NCI-H524 treated with DMSO at 0.1 percent for 48 hours (cell line): Measurements from ENCODE around the gene PRUNE2.

Experiments used
- DNase-seq: peaks from one replicate; lab custom pipeline; 2025; lab: John Stamatoyannopoulos, UW

PRUNE2 gene

DNA sequence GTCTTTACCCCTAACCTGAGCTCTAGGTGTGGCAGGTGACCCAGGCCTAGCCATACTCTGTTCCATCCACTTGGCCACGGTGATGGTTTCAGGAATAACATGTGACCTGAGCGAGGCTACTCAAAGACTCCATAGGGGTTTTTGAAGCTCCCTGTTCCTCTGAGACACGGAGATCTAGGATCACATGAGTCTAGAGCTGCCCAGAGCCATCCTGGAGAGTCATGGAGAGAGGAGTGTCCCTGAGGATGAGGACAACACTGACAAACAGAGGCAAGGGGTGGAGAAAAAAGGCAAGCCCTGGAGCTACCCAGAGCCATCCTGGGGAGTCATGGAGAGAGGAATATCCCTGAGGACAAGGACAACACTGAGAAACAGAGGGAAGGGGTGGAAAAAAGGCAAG lies 171.2 kb downstream of the PRUNE2 start:
- DNase-seq, result no peak

DNA sequence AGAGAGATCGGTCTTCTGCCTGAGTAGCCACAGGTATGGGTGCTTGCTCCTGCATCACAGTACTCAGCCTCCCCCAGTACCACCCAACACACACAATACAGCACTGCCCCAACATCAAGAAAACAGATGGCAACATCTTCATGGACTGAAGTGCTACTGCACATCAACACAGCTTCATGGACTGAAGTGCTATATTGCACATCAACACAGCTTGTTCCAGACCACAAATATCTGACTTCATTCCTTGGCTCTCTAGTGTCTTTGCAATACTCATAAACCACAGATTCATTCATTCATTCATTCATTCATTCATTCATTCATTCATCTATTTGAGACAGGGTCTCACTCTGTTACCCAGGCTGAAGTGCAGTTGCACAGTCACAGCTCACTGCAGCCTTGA lies 172.8 kb downstream of the PRUNE2 start:
- DNase-seq, result no peak

DNA sequence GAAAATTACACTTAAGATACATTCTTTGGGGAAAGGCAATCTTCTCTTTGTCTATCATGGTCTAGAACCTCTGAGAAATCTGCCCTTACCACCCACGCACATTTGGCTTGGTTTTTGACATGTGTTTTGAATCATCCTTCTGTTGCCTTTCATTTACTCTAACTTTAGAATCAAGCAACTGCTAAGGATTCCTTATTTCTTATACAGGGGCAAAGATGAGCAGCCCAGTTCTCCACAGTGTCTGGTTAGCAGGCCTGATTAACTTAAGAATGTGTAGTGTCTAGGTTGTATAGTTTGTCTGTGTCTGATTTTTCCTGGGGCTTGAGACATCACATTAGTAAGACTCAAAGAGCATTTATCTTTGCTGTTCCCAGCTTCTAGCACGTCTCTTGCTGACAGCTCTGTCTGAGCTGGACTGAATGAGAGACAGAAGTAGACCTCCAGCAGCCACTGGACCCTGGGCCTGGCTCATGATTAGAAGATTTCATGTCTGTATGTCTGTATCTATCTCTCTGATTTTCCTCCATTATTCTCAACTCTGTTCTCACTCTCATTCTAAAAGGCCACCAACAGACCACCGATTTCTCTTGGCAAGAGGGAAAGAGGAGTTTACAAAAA lies 173.5 kb downstream of the PRUNE2 start:
- no peak for DNase-seq

DNA sequence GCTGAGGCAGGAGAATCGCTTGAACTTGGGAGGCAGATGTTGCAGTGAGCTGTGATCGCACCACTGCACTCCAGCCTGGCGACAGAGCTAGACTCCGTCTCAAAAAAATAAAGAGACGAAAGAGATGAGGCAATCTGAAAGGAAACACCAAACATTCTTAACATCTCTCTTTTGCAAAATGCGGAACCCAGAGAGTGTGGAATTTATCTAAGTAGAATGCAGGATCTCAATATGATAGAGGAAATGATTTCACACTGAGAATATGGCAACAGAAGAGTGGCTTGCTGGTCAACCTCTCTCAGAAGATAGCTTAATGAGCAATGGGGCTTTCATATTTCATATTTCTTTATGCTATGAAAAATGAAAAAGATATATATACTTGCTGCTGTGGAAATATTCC lies 175.1 kb downstream of the PRUNE2 start:
- DNase-seq, result no peak

DNA sequence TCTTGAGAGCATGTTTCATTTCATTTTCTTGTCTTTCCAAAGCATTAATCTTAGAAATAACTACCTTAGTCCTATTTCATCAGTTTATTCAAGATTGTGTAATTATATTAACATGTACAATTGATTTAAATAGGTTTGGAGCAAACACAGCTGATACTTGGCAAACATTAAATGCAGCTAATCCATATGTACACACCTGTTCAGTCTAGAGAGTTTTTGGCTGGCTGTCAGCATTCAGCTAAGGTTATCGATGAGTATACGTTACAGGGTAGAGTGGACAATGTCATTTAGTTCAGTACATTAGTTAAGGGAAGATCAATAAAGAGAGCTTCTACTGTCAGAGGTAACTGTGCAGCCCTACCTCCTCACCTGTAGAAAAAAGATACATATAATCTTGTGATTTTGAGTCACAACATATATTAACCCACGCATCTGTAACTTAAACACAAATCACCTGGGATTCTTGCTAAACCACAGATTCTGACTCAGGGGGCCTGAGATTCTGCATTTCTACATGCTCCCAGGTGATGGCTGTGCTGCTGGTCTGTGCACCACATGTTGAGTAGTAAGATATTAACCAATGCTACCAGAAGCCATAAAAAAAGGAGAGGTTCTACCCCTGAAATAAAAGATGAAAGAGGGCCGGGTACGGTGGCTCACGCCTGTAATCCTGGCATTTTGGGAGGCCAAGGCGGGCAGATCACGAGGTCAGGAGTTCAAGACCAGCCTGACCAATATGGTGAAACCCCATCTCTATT lies 175.8 kb downstream of the PRUNE2 start:
- DNase-seq, result no peak

DNA sequence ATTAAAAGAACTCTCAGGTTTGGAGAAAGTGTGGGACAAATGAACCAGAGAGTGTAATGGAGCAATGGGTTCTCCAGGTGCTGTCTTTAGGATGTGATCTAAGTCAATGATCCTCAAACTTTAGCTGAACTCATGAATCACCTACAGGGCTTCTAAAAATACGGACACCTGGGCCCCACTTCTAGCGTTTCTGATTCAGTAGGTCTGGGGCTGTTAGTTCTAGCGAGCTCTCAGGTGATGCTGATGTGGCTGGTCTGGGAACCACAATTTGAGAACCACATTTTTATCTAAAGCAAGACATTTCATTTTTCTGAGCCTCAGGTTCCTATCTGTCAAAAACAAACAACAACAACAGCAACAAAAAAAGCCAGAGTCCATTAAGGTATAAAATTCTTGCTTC lies 176.8 kb downstream of the PRUNE2 start:
- no peak for DNase-seq

DNA sequence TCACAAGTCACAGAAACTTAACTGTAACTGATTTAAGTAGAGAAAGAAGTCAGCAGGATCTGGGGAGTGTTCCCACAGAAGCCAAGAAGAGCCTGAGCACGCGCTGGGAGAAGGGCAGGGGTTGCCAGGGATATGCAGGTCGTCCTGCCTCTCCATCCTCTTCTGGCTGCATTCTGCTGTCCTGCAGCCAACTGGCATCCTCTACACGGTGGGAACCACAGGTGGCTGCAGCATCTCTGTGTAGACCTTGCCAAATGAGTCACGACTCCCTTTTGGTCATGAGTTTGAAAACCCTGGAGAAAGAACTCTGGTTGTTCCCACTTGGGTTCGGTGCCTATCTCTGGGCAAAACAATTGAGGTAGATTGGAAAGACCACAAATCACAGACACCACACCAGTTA lies 180.0 kb downstream of the PRUNE2 start:
- no peak for DNase-seq

DNA sequence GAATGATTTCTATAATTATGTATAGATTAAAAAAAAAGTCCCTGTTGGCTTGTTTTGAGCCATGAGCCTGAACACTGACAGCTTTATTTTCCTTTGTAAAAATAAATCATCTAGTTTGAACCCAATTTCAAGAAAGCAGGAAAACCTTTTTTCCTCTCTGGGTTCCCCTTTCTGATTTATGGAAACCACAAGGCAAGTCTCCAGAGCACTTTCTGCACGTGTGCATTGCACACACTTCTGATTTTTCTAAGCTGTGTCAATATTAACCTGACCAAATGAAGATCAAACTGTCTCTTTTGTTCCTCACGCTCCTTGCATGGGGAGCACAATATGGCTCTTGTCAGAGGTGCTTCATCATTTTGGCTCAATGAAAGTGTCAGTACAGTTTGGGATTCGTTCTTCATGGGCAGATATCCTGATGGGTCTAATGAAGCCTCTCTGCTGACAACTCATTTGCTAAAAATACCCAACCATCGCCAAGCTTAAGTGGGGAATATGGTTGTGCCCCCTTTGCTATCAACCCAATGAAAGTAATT lies 180.8 kb downstream of the PRUNE2 start:
- DNase-seq, result no peak

DNA sequence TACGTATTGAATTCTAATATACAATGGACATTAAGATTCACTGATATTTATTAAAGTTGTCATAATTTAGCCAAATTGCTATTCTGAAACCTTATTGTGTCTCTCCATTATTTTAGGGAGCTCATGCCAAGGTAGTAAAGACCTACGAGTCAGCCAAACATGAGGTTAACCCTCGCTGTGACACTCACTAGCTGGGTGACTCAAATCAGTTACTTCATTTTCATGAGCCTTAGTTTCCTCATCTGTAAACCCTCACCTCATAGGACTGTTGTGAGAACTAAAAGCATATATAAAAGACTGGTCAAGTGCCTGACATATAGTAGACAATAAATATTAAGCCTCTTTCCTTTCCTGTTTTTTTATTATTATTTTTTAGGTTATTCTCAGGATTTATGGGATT lies 185.7 kb downstream of the PRUNE2 start:
- no peak for DNase-seq

DNA sequence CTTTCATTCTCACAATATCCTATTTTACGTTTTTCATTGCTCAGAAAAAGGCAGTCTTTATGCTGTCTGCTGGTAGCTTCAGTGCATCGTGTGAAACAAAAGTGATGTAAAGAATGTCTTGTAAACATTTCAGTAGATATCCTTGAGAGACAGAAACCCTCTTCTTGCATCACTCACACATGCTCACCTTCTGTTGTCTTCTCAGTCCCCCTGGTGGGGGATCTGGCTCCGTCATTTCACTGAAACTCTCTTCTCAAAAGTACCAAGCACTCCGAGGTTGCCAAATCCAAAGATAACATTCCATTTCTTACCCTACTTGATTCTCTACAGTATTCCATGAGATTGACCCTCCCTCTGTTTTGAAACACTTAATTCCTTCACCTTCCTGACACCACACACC lies 187.7 kb downstream of the PRUNE2 start:
- DNase-seq, result no peak

DNA sequence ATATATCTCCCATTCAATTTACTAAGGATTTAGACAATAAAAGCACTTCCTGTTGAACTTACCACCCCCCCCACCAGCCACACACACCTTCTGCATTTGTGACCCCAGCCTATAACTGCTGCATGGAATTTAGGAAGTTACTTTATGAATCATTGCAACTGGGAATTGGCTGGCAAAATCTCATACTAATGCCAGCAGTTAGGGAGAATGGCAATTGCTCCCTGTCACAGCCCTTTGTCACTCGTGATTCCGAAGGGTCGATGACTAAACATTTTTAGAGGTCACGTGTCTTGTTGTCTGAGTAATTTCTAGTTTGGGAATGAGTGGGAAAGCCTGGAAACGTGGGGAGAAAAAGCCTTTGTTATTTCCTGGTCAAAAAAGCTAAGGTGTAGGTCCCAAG lies 188.3 kb downstream of the PRUNE2 start:
- no peak for DNase-seq

DNA sequence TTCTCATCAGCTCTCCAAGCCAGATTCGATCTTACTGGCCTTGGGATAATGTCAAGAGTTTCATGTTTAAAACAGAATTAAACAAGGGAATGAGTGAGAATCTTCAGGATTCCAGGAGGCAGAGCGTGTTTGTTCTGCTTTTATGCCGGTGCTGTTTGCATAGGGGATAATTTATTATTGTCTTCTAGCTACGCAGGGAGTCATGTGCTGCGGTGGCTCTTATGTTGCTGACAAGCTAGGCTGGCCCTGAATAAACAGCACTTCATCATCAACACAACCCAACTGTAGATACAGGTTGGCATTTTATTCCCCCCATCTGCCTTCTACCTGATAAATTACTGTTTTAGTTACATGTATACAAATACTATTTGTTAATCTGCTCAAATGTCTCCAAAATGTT lies 188.7 kb downstream of the PRUNE2 start:
- DNase-seq, result no peak

DNA sequence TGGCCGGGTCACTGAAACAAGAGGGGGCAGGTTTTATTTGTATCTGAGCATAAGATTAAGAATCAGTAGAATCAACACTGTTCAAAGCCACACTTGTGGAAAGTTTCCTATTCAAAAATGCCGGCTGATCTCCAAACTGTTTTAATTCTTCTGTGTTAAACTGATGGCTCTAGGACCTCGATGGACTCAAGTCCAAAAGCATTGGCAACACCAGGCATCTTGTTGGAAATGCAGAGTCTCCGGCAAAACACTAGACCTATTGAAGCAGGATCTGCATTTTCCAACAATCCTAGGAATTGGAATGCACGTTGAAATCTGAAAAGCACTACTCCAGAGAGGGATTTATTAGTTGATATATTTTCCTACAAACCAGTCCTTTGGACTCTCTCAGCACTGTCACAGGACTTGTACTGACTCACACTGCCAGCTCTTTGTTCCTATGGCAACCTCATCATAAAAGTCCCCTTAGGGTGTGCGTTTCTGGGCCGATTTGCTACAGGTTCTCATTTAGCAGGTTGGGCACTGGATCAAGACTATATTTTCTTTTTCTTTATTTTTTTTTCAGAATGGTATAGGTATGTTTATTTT lies 189.7 kb downstream of the PRUNE2 start:
- DNase-seq, result no peak

DNA sequence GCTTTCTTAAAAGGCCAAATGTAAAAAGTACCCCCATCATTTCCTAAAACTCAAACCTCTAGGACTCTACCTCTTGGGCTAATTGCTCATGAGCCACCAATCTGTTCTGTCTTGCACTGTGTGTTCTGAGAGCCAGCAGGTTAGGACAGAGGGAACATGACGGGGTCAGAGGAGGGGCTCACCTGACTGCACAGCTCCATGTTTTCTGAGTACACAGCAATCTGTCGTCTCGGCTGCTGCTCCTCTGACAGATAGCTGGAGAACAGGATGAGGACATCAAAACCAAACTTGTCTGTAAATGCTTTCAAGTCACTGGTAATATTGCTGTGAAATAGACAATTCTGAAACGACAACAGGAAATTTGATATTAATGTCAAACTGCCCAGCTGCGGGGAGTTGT lies 192.5 kb downstream of the PRUNE2 start:
- no peak for DNase-seq

DNA sequence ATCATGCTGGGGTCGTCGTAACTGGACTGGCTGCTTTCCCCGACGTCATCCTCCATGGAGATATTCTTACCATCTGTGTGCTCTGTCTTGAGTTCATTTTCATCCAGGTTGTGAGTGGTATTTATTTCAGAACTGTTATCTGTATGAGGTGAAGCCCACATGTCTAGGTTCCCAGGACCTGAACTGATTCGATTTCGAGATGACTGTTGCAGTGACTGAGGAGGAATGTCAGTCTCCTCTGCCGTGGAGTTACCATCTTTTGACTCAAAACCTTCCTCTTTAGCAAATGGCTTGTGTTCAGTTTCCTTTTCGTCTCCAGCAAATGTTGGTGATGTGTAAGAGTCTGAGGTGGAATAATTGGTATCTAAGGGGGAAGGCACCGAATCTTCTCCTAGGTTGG lies 196.9 kb downstream of the PRUNE2 start:
- DNase-seq, result no peak

DNA sequence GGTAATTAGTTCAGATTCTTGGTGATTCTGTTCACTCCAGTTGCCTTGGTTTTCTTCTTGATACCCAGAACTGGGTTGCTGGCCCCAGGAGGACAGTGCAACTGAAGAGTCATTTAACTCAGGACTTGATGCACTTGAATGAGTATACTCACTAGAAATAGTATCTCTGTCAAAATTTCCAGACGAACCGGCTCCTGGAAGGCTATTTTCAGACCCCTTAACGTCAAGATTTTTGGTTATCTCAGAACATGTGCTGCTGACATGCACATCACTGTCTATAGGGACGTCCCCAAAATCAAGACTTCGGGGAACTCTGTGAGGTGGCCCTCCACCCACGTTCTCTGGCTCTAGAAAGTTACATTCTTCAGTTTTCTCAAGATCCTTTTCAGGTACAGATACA lies 198.4 kb downstream of the PRUNE2 start:
- no peak for DNase-seq

DNA sequence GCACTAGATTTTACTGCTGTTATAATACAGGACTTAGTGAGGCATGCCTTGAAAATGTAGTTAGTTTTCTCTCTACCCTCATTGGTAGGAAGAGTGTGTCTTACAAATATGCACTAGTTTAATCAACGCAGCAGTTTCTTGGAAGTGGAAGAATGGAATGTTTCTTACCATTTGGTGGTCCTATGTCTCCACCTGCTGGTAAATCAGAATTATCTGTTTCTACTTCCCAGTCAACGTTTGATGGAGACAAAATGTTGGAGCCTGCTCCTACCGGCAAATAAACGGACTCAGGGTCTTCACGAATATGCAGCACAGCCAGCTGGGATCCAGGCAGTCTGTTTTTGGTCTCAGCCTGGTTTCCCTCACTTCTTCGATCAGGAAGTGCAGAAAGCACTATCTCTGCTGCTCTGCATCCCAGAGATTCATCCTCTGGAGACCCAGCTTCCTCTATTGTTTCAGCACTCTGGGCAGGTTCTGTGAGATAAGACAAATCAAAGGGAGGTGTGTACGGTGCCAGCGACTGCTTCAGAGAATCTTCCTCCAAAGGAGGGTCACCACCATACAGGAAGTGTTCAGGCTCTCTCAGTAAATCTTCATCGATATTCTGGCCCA lies 201.2 kb downstream of the PRUNE2 start:
- no peak for DNase-seq

DNA sequence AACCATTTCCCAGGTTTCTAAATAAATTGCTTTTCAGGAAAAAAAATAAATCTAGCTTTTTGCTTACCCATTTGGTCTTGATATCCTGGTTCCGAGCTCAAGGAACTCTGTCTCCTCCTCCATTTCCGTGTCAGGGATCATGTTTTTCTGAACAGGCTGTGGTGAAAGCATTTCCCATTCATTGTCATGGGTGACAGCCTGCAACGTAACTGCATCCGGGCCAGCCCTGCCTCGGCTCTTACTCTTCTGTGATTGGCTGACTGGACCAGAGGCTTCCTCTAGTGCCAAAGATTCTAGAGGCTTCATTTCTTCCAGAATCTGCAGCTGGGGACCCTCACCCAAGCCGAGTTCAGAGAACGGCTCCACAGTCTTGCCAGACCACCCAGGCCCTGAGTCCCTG lies 202.6 kb downstream of the PRUNE2 start:
- DNase-seq, result no peak

DNA sequence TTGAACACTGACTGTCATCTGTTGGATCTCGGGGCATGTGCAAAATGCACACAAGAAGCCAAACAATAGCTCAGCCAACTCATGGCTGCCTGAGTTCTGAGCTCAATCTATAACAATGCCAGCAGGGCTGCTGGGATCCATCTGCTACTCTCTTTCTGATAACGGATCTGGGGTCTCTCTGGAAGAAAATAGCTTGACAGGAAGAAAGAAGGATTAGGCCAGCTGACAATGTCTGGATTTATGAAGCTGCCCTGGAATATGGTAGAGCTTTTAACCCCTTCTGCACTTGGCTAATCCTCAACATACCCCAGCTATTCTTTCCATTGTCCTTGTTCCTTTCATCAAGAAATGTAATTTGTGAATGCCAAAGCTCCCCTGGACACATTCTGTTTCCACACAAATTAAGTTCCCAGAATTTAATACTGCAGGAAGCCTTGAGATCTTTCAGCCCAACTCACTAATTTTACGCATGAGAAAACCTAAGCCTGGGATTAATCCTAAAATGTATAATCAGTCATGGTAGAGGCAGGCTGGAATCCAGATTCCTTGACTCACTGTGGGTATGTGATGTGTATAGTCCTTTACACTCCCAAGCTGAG lies 204.4 kb downstream of the PRUNE2 start:
- DNase-seq, result no peak

DNA sequence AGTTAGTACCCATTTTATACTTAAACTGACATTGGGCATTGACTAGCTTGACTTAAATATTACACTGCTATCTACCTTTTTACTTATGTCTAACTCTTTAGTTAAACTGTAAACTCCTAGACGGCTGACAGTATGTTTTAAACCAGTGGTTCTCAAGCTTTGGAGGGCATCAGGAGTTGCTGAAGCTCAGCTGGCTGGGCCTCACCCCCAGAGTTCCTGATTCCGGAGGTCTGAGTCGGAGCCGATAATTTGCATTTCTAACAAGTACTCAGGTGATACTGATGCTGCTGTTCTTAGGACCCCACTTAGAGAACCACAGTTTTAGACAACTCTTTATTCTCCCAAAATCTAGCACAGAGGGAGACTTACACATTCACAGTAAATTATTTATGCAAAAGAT lies 205.0 kb downstream of the PRUNE2 start:
- no peak for DNase-seq

DNA sequence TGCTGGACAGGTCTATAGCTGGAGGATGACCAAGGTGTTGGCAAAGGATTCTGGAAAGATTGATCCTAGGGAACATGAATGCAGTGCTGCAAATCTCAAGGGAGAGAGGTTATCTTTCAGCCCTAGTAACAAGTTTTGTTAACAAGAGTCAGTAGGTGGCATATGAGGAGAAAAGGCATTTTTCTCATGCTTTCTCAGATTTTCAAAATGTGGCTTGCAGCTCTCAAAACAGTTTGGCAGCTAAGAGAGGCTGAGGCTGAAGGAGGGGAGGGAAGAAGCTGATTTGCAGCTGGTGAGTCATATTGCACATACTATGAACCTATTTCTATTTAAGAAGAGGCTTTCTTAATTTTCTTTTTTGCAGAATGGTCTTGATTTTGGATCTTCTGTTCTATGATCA lies 205.9 kb downstream of the PRUNE2 start:
- DNase-seq, result no peak

DNA sequence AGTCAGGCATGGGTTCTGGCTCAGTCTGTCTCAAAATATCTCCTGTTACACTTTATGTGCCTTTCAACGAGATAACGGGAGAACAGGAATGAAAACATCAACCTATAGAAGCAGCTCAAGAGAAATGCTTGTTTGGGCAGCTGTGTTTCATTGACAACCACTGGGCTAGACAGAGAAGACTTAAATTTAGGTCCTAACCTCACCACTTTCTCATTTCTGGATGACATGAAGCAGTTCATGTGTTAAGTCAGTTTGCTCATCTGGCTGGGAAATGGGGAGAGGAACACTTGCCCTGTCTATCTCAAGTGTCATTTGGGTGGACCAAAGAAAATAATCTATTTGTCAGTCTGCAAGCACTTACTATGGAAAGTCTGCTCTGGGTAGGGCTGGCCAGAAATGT lies 208.4 kb downstream of the PRUNE2 start:
- DNase-seq, result no peak

DNA sequence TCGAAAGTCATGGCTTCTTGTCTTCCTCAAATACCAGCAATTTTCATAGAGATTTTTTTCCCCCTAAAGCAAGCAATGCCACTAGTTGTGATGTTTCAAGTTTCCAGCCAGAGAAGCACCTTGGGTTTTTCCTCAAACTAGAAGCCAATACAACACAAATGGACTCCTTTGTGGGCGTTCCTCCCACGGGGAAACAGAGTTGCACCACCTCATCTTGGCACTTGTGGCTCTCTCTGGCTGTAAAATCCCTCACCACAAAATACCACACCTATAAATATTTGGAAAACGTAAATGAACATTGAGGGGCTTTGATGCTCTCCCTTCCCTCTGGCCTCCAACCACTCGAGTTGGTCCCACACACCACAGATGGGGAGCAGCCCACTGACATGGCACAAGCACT lies 208.8 kb downstream of the PRUNE2 start:
- no peak for DNase-seq
